Suprapubic skin (tissue), 4 donors: ENCODE results near the gene AVP. TPM values are rescaled to one million over a fixed set of nuclear protein-coding genes. Genes with fewer than 3 reads are reported as not detected.

ENCODE experiments used
- DNase-seq, 2 donors: peaks; one replicate each; pipeline ENCODE4 v3.0.0-alpha.2; 2019; ENCODE audit warnings: low spot score in 2 of 2
- H3K27ac ChIP-seq: fragments of 200-600 bp; sonication (generic); one replicate; pipeline ENCODE4 v1.5.1; 2019
- H3K27me3 ChIP-seq: fragments of 200-600 bp; sonication (generic); one replicate; pipeline ENCODE4 v1.5.1; 2019
- H3K36me3 ChIP-seq: fragments of 200-600 bp; sonication (generic); one replicate; pipeline ENCODE4 v1.5.1; 2019
- H3K4me1 ChIP-seq: fragments of 200-600 bp; sonication (generic); one replicate; pipeline ENCODE4 v1.5.1; 2019
- H3K4me3 ChIP-seq: fragments of 200-600 bp; sonication (generic); one replicate; pipeline ENCODE4 v1.5.1; 2019; ENCODE audit warnings: mild to moderate bottlenecking
- H3K9me3 ChIP-seq: fragments of 200-600 bp; sonication (generic); one replicate; pipeline ENCODE4 v1.5.1; 2019
- EP300 ChIP-seq: sonication (generic); formaldehyde crosslinking; IDR thresholded peaks from one replicate; pipeline ENCODE4 v1.6.1; 2017; ENCODE audit warnings: antibody characterized with exemption
- POLR2A ChIP-seq, 2 donors: fragments of 450-650 bp; IDR thresholded peaks; one replicate each; pipeline ENCODE4 v1.6.1; 2017; ENCODE audit warnings: antibody characterized with exemption in 2 of 2, mild to moderate bottlenecking in 2 of 2, moderate library complexity in 2 of 2
- POLR2AphosphoS5 ChIP-seq, 3 donors: sonication (generic); formaldehyde crosslinking; IDR thresholded peaks; one replicate each; pipeline ENCODE4 v1.6.1; 2017; ENCODE audit warnings: antibody characterized with exemption in 3 of 3
- WGBS: methylation state at CpG from one replicate; pipeline ENCODE4 v1.1.5; 2018; 5-methylcytosine and 5-hydroxymethylcytosine counted together
- total RNA-seq, 4 donors: library from RNA; depleted of rRNA; stranded (reverse); fragments of >200 nt; gene quantifications; one replicate each; pipeline ENCODE4 v1.1.0, GENCODE V29; 2016
- TF ChIP-seq, protein P1 (sequence below), 2 donors: fragments of 200-600 bp in 1 of 2; fragments of 450-650 bp in 1 of 2; sonication (generic) in 1 of 2; IDR thresholded peaks; one replicate each; pipeline ENCODE4 v1.5.1; 2016 to 2019; ENCODE audit warnings: antibody characterized with exemption in 2 of 2, mild to moderate bottlenecking in 1 of 2, moderate library complexity in 1 of 2

AVP gene
- total RNA-seq, 4 donors from 2014 or later = not detected

DNA sequence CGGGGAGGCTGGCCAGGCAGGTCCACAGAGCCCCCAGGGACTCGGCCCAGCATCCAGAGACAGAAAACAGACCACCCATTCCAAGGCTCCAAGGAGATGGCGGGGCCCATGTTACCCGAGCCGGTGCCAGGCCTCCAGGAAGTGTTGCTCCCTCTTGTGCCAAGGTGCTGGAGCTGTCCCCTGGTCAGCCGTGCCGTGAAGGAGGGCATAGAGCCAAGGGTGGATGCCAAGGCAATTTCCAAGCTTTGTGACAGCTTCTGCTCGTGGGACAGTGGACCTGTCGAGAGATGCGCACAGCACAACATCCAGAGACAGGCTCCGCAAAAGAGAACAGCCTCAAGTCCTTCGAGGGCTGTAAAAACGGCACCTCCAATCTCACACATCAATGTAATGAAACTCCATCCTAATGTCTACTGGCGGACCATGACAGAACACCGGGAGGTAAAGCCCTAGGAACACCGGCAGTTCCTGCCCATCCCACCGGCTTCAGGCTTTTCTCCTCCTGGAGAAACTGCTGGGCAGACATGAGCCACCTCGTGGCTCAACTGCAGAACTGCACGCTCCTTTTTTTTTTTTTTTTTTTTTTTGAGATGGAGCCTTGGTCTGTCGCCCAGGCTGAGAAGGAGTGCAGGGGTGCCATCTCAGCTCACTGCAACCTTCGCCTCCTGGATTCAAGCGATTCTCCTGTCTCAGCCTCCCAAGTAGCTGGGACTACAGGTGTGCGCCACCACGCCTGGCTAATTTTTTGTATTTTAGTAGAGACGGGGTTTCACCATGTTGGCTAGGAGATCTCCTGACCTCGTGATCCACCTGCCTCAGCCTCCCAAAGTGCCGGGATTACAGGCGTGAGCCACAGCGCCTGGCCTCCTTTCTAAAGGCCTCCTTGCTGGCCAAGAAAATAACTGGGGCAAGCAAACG, 30.9 kb upstream of the AVP start:
- no peak overlapping the region for H3K4me3 ChIP-seq
- H3K27me3 ChIP-seq = no peaks in the 10 kb centered on the region
- H3K27ac ChIP-seq = no peak overlapping the region
- H3K36me3 ChIP-seq = peaks cover 27% of the 10 kb centered on the region
- H3K9me3 ChIP-seq = no peaks in the 10 kb centered on the region
- TF ChIP-seq POLR2AphosphoS5 (IDR thresholded peaks at IDR 0.05) (no peak), EP300 (no peak)
- TF ChIP-seq, protein P1, sequence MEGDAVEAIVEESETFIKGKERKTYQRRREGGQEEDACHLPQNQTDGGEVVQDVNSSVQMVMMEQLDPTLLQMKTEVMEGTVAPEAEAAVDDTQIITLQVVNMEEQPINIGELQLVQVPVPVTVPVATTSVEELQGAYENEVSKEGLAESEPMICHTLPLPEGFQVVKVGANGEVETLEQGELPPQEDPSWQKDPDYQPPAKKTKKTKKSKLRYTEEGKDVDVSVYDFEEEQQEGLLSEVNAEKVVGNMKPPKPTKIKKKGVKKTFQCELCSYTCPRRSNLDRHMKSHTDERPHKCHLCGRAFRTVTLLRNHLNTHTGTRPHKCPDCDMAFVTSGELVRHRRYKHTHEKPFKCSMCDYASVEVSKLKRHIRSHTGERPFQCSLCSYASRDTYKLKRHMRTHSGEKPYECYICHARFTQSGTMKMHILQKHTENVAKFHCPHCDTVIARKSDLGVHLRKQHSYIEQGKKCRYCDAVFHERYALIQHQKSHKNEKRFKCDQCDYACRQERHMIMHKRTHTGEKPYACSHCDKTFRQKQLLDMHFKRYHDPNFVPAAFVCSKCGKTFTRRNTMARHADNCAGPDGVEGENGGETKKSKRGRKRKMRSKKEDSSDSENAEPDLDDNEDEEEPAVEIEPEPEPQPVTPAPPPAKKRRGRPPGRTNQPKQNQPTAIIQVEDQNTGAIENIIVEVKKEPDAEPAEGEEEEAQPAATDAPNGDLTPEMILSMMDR (IDR thresholded peaks at IDR 0.05) = peak; percentile 53 to 65
- peaks cover 5% of the 10 kb centered on the region for H3K4me1 ChIP-seq
- no peak for DNase-seq
- WGBS = 51% methylated on average over 24 of the region's 30 CpGs

DNA sequence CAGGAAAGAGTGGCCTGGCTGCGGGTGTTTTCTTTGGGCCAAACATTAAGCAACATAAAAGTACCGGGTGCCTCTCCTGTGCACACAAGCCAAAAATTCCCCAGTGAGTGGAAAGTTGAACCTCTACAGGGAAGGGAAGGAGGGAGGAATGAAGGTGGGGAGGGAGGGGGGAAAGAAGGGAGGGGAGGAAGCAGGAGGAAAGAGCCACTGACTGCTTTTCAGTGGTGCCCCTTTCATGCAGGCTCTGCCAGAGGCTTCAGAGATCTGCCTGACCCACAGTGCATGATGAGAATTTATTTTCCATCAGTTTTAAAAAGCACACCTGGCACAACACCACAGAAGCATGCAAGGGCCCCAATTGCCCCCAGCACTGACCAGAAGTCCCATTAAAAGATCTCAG, 27.5 kb upstream of the AVP start:
- no peaks in the 10 kb centered on the region for H3K27me3 ChIP-seq
- TF ChIP-seq POLR2A (IDR thresholded peaks at IDR 0.05) (no peak), EP300 (no peak), POLR2AphosphoS5 (IDR thresholded peaks at IDR 0.05) (no peak)
- TF ChIP-seq, protein P1 (IDR thresholded peaks at IDR 0.05) = no peak
- peaks cover 48% of the 10 kb centered on the region for H3K36me3 ChIP-seq
- 46% methylated on average over 2 of the region's 2 CpGs for WGBS
- H3K27ac ChIP-seq = no peak overlapping the region
- H3K4me3 ChIP-seq = no peak overlapping the region
- H3K4me1 ChIP-seq = no peaks in the 10 kb centered on the region
- DNase-seq = no peak
- no peaks in the 10 kb centered on the region for H3K9me3 ChIP-seq

DNA sequence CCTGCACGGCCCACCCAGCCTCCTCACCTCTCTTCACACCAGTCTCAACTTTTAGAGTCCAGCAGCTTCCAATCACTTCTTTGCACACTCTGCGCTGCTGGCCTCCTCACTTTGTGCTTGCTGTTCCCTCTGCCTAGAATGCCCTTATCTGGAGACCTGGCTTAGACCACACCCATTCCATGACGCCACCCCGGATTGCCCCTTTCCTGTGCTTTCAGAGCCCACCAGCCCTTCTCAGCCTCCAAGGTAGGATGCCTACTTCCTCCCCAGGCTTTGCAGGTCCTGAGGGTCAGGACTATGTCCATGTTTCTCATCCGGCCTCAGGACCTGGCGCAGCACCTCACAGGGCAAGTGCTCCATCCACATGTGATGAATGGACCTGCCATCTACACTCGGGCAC, 27.0 kb upstream of the AVP start:
- Histone ChIP-seq H3K4me3 (no peak overlapping the region), H3K36me3 (peaks cover 52% of the 10 kb centered on the region), H3K27me3 (no peaks in the 10 kb centered on the region), H3K9me3 (no peaks in the 10 kb centered on the region), H3K4me1 (no peaks in the 10 kb centered on the region), H3K27ac (no peak overlapping the region)
- no peak for DNase-seq
- 90% methylated on average over 6 of the region's 7 CpGs for WGBS
- TF ChIP-seq POLR2A (IDR thresholded peaks at IDR 0.05) (no peak), EP300 (no peak), POLR2AphosphoS5 (IDR thresholded peaks at IDR 0.05) (no peak)
- TF ChIP-seq, protein P1 (IDR thresholded peaks at IDR 0.05) = no peak

DNA sequence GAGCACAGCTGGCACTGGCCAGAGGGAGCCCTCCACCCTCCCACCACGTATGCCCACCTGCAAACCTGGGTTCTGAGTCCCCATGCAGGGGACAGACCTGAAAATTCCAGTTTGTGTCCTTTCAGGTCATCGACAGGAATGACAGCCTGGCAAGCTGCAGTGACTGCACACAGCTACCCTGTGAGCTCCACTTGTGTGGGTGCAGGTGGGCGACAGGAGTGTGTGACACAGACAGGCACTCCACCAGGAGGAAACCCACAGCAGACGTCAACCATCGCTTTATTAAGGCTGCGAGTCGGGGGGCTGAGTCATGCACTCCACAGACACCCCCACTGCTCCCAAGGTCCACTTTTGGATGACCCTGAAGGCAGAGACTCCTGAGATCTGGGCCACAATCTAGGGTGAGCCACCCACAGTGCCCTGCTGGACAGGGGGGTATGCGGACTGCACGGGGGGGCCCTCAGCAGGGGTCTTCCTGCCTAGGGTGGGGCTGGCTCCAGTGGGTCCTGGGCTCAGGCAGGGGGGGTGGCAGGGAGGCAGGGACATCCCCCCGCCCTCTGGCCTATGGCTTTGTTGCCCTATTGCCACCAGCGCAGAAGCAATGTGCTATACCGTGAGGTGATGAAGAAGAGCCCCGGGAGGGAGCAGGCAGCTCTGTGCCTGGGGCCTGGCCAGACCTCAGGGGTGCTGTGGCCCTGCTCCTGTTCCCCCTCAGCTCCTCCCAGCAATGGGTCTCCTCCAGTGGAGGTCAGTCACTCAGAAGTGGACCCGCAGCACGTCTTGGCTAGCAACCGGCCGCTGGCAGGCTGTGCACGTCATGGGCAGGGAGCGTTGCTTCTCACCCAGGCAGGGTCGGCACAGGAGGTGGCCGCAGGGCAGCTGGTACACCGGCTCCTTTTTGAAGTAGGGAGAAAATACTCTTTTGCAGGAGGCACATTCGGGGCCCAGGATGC, 25.1 kb upstream of the AVP start:
- Histone ChIP-seq H3K36me3 (peaks cover 52% of the 10 kb centered on the region), H3K9me3 (no peaks in the 10 kb centered on the region), H3K4me1 (no peaks in the 10 kb centered on the region), H3K4me3 (no peak overlapping the region), H3K27ac (no peak overlapping the region), H3K27me3 (no peaks in the 10 kb centered on the region)
- WGBS = 94% methylated on average over 7 of the region's 23 CpGs
- TF ChIP-seq EP300 (no peak), POLR2AphosphoS5 (IDR thresholded peaks at IDR 0.05) (no peak), POLR2A (IDR thresholded peaks at IDR 0.05) (no peak)
- TF ChIP-seq, protein P1 (IDR thresholded peaks at IDR 0.05) = no peak
- no peak for DNase-seq
